Mucosa of stomach (tissue), 1 donor: ENCODE data around the gene CYP4F2.
"Not testable (repeated sequence)": the region's sequence is repeated elsewhere in the genome, so short reads cannot be mapped to it uniquely, and the experiment has no call there.

Source experiments
- H3K27me3 ChIP-seq: one replicate; pipeline ENCODE4 v1.7.0; 2013; ENCODE audit warnings: mild to moderate bottlenecking, low read length; ENCODE audit not compliant: control insufficient read depth, insufficient read depth
- H3K36me3 ChIP-seq: one replicate; pipeline ENCODE4 v1.7.0; 2013; ENCODE audit warnings: low read length; ENCODE audit not compliant: control insufficient read depth, insufficient read depth
- H3K4me1 ChIP-seq: one replicate; pipeline ENCODE4 v1.7.0; 2013; ENCODE audit warnings: mild to moderate bottlenecking, low read length; ENCODE audit not compliant: control insufficient read depth, insufficient read depth
- H3K4me3 ChIP-seq: one replicate; pipeline ENCODE4 v1.7.0; 2013; ENCODE audit warnings: low read length
- H3K9ac ChIP-seq: one replicate; pipeline ENCODE4 v1.7.0; 2013; ENCODE audit warnings: mild to moderate bottlenecking, low read length, moderate library complexity
- H3K9me3 ChIP-seq: one replicate; pipeline ENCODE4 v1.7.0; 2013; ENCODE audit warnings: mild to moderate bottlenecking, low read length, moderate library complexity; ENCODE audit not compliant: control insufficient read depth
- donor health status: Pancreatic carcinoma.

CYP4F2 gene

DNA sequence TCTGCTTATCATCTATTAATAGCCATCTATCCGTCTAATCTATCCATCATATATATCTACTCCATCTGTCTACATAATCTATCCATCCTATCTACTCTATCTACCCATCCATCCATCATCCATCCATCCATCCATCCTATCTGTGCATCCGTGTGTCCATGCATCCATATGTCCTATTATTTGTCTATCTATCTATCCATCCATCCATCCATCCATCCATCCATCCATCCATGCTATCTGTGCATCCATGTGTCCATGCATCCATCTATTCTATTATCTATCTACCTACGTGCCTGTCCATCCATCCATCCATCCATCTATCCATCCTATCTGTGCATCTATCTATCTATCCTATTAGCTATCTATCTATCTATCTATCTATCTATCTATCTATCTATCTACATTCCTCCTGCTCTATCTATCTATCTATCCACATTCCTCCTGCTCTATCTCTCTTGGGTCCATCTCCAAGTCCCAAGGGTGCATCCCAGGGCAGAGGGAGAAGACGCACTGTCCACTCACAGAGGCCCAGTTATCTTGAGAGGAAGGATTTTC is 1.9 kb downstream of the CYP4F2 start:
- H3K4me1 ChIP-seq, result no peaks in the 10 kb centered on the region
- H3K27me3 ChIP-seq, result no peaks in the 10 kb centered on the region
- no peaks in the 10 kb centered on the region for H3K9me3 ChIP-seq
- H3K4me3 ChIP-seq, result no peak overlapping the region
- no peak overlapping the region for H3K9ac ChIP-seq
- no peaks in the 10 kb centered on the region for H3K36me3 ChIP-seq

DNA sequence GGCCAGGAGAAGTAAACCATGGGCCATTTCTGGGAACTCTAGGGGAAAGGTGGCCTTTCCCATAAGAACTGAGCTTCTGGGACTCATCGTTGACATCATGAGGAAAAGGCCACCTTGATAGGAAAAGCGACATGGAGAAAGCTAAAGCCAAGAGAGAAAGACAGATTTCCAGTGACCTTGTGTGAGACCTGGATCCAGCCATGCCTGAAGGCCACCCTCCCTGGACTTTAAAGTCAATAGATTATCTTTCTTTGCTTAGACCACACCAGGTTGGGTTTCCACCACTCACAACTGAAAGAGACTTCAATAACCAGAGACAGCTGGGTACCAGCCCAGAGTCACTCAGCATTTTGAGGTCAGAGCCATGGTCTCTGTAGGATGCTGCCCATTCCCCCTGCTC is 3.5 kb downstream of the CYP4F2 start:
- Histone ChIP-seq H3K9me3 (no peaks in the 10 kb centered on the region), H3K4me3 (no peak overlapping the region), H3K27me3 (no peaks in the 10 kb centered on the region), H3K9ac (no peak overlapping the region), H3K36me3 (no peaks in the 10 kb centered on the region), H3K4me1 (no peaks in the 10 kb centered on the region)

DNA sequence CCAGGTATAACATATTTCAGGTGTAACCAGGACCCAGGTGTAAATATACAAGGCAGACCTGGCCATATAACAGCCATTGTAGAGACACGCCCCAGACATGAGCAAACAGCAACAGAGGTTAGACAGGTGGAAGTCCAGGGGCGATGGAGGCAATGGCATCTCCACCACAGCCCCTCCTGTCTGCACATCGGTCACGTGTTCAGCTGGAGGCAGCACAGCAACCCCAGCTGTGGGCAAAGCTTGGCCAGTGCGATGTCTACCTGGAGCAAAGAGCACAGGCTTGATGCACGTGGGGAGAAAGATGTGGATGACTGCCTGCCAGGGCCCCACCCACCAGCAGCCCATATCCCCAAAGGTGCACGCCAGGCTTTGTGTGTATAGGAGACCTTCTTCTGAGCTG is 4.4 kb downstream of the CYP4F2 start:
- H3K27me3 ChIP-seq, result no peaks in the 10 kb centered on the region
- H3K4me1 ChIP-seq, result no peaks in the 10 kb centered on the region
- no peak overlapping the region for H3K4me3 ChIP-seq
- H3K36me3 ChIP-seq, result no peaks in the 10 kb centered on the region
- H3K9me3 ChIP-seq, result no peaks in the 10 kb centered on the region
- no peak overlapping the region for H3K9ac ChIP-seq

DNA sequence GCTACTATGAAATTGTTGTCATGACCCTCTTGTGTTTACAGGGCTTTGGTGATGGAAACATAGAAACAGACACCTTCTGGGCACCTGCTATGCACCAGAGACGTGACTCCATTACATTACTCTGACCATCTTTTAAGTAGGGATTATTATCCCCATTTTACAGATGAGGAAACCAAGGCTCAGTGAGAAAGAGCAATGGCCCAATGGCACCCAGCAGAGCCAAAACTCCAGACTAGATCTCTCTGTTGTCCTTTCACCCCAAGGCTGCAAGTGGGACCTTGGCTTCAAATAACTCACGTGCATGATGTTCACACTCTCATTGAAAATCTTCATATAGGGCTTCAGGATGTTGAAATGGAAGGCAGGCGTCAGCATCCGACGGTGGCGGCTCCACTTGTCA is 5.9 kb downstream of the CYP4F2 start:
- no peaks in the 10 kb centered on the region for H3K27me3 ChIP-seq
- H3K36me3 ChIP-seq, result no peaks in the 10 kb centered on the region
- H3K9ac ChIP-seq, result no peak overlapping the region
- no peaks in the 10 kb centered on the region for H3K9me3 ChIP-seq
- no peak overlapping the region for H3K4me3 ChIP-seq
- no peaks in the 10 kb centered on the region for H3K4me1 ChIP-seq

DNA sequence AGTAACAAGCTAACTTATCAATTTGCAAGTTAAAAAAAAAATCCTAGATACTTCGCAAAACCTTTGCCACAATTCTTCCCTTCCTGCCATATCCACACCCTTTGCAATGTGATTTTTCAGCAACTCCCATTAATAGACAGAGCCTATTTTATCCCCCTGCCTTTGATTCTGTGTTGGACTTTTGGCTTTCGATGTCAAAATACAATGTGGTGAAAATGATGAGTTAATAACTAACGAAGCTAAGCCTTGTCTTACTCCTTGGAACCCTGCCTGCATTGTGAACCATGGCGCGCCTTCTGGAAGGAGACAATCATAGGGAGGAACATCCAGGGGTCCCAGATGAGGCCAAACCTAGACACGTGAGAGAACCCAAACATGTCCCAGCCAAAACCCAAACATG is 6.4 kb downstream of the CYP4F2 start:
- no peaks in the 10 kb centered on the region for H3K36me3 ChIP-seq
- no peaks in the 10 kb centered on the region for H3K4me1 ChIP-seq
- no peak overlapping the region for H3K9ac ChIP-seq
- no peak overlapping the region for H3K4me3 ChIP-seq
- no peaks in the 10 kb centered on the region for H3K9me3 ChIP-seq
- H3K27me3 ChIP-seq, result no peaks in the 10 kb centered on the region

DNA sequence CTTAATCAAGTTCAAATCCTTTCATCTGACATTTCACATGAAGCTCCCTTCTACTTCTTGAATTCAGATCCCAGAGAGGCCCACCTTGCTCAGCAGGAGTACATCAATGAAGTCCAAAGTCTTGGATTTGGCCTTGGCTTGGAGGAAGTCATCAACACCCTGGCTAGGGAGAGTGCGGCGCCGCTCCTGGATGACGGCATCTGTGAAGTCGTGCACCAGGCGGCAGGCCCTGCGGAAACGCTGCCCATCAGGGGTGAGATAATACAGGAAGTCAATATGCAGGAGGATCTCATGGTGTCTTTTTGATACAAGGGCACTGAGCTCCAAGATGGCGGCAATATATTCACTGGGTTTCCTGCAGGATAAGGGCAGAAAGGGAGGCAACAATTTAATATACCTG is 8.5 kb downstream of the CYP4F2 start:
- H3K9ac ChIP-seq, H3K4me3 ChIP-seq, H3K4me1 ChIP-seq, H3K36me3 ChIP-seq, H3K27me3 ChIP-seq, H3K9me3 ChIP-seq: not testable (repeated sequence)

DNA sequence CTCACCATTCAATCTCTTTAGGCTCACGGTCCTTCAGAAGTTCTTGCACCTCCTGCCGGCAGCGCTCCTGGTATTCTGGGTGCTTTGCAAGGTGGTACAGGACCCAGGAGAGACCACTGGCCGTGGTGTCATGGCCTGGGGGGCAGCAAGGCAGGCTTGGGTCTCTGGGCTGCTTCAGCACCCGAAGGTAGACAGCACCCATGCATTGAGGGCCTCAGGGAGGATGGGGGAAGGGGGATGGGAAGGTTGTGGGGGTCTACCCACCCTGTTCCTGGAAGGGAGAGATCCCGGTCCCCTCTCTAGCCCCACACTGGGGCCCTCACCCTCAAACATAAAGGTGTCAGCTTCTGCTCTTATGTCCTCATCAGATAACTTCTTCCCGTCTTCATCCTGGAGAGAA is 12.0 kb downstream of the CYP4F2 start:
- no peak overlapping the region for H3K4me3 ChIP-seq
- no peaks in the 10 kb centered on the region for H3K27me3 ChIP-seq

DNA sequence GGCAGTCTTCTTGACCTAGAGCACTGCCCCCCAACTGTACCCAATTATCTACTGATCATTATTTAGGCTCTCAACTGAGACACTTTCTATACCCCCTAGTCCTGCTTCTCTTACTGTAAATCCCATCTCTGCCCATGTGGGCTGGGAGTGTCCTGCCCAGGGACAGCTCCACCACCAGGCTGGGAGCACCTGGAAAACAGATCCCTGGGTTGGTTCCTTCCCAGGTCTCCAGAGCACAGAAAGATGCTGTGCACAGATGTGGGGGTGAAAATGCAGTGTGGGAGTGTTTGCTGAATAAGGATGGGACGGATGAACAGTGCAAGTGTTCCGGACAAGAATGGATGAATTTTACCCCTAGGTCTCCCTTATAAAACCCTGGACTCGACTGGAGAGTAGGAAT is 12.7 kb downstream of the CYP4F2 start:
- Histone ChIP-seq H3K27me3 (no peaks in the 10 kb centered on the region), H3K9ac (no peak overlapping the region), H3K36me3 (no peaks in the 10 kb centered on the region)

More for the DNA sequence above, 12.0 kb downstream of the CYP4F2 start:
- Histone ChIP-seq H3K4me1 (no peaks in the 10 kb centered on the region), H3K9ac (no peak overlapping the region), H3K36me3 (no peaks in the 10 kb centered on the region), H3K9me3 (no peaks in the 10 kb centered on the region)

DNA sequence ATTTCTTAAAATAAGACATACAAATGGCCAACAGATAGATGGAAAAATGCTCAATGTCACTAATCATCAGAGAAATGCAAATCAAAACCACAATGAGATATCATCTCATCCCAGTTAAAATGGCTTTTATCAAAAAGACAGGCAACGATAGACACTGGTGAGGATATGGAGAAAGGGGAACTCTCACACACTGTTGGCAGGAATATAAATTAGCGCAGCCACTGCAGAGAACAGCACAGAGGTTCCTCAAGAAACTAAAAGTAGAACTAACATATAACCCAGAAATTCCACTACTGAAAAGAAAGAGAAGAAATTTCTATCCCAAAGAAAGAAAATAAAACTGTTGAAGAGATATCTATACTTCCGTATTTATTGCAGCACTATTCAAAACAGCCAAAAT is 14.5 kb downstream of the CYP4F2 start:
- H3K9ac ChIP-seq, H3K4me1 ChIP-seq, H3K36me3 ChIP-seq, H3K9me3 ChIP-seq, H3K4me3 ChIP-seq, H3K27me3 ChIP-seq: not testable (repeated sequence)

More for the DNA sequence above, 12.7 kb downstream of the CYP4F2 start:
- no peaks in the 10 kb centered on the region for H3K4me1 ChIP-seq
- no peak overlapping the region for H3K4me3 ChIP-seq
- H3K9me3 ChIP-seq, result no peaks in the 10 kb centered on the region

DNA sequence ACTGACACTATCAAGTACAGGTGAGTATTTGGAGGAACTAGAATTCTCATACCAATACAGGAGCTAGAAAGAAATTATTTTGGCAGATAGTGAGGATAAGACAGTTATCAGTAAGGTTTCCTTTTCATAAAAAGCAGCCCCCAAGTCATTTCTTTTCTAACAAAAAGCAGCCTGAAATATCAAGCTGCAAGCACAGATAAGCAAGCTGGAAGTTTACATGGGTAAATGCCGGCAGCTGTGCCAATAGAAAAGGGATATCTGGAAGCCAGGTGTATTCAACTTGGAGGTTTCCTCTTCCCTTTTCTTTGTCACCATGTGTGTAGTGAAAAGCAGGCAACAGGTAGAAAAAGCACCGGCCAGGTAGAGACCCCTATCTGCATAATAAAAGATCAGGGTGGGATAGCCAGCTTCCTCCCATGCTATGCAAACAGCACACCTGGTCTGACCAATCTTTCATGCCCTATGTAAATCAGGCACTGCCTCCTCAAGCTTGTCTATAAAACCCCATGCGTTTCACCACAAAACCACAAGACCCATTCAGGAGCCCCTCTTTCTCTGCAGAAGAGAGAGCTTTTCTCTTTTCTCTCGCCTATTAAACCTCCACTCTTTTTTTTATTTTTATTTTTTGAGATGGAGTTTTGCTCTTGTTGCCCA is 22.9 kb downstream of the CYP4F2 start:
- no peaks in the 10 kb centered on the region for H3K36me3 ChIP-seq
- no peaks in the 10 kb centered on the region for H3K9me3 ChIP-seq
- no peak overlapping the region for H3K4me3 ChIP-seq
- H3K27me3 ChIP-seq, result peaks cover 4% of the 10 kb centered on the region
- H3K4me1 ChIP-seq, result peaks cover 3% of the 10 kb centered on the region
- no peak overlapping the region for H3K9ac ChIP-seq

DNA sequence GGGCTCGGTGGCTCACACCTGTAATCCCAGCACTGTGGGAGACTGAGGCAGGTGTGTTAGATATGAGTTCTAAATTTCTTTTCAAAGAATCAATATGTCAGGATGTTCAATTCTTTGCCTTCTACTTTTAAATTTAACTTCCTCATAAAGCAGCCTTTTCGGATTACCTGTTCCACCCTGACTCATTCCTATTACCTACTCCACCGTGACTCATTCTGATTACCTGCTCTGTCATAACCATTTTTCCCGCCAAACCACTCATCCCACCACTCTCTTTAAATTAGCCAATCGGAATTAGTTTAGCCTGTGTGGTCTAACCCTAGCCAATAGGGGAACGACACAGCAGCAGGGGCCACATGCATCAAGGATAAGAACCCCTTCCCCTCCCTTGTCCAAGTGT is 24.1 kb downstream of the CYP4F2 start:
- not testable (repeated sequence) for H3K36me3 ChIP-seq, H3K4me1 ChIP-seq, H3K9ac ChIP-seq, H3K4me3 ChIP-seq, H3K27me3 ChIP-seq, H3K9me3 ChIP-seq

DNA sequence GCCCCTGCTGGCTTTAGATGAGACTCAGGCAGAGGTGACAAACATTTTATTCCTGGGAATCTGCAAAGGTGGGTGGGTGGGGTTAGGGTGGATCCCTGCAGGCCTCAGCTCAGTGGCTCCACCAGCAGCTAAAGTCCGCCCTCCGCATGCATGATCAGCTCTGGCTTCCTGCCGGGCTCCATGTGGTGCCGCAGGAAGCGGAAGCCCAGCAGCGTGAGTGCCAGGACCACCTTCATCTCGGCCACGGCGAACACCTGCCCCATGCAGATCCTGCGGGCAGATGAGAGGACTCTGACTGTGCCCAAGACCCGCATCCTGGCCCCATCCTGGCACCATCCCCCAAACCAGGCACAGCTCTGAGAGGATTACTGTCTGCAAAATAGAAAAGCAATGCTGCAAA is 26.3 kb downstream of the CYP4F2 start:
- Histone ChIP-seq H3K9ac (no peak overlapping the region), H3K4me1 (peaks cover 3% of the 10 kb centered on the region), H3K9me3 (no peaks in the 10 kb centered on the region), H3K27me3 (peaks cover 4% of the 10 kb centered on the region), H3K36me3 (no peaks in the 10 kb centered on the region), H3K4me3 (no peak overlapping the region)

DNA sequence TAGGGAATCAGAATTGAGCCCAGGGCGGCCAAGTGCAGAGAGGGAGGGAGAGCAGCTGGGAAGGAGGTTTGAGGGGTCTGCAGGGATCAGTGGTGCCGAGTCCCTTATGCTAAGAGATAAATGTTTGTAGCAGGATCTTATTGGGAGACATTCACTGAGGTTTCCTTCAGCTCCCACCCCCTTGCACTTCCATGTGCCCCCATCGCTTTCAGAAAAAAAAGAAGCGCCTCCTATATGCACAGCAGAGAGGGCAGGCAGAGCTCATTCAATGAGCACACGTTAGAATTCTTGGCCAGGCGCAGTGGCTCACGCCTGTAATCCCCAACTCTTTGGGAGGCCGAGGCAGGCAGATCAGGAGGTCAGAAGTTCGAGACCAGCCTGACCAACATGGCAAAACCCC is 28.0 kb downstream of the CYP4F2 start:
- H3K27me3 ChIP-seq, result no peaks in the 10 kb centered on the region
- no peak overlapping the region for H3K4me3 ChIP-seq
- no peak overlapping the region for H3K9ac ChIP-seq
- H3K36me3 ChIP-seq, result no peaks in the 10 kb centered on the region
- H3K9me3 ChIP-seq, result no peaks in the 10 kb centered on the region
- peaks cover 3% of the 10 kb centered on the region for H3K4me1 ChIP-seq
